Aorta (tissue), 5 donors: Measurements from ENCODE around the gene RAI1. TPM values are rescaled to one million over a fixed set of nuclear protein-coding genes. Genes with fewer than 3 reads are reported as not detected.

Source experiments
- ATAC-seq: fragments of 200-7000 bp; cut with Tn5 transposase; one replicate; pipeline ENCODE4 v1.9.1; 2022; ENCODE audit warnings: moderate library complexity; ENCODE audit not compliant: low FRiP score
- DNase-seq, 2 donors: peaks; one replicate each; pipeline ENCODE4 v3.0.0-alpha.2; 2020
- H3K27ac ChIP-seq, 2 donors: one replicate each; pipeline ENCODE4 v1.5.1; 2013; ENCODE audit warnings: low read length in 2 of 2, mild to moderate bottlenecking in 2 of 2, moderate library complexity in 2 of 2, control low read depth in 1 of 2, inconsistent platforms in 1 of 2, low read depth in 1 of 2
- H3K27me3 ChIP-seq, 2 donors: one replicate each; pipeline ENCODE4 v1.6.1; 2013; ENCODE audit warnings: control low read depth in 1 of 2, low read length in 1 of 2, mild to moderate bottlenecking in 1 of 2, moderate library complexity in 1 of 2; ENCODE audit not compliant: insufficient read depth in 2 of 2, control insufficient read depth in 1 of 2
- H3K36me3 ChIP-seq, 2 donors: one replicate each; pipeline ENCODE4 v1.6.1; 2013; ENCODE audit warnings: control low read depth in 1 of 2, low read length in 1 of 2, mild to moderate bottlenecking in 1 of 2; ENCODE audit not compliant: insufficient read depth in 2 of 2, control insufficient read depth in 1 of 2
- H3K4me1 ChIP-seq, 2 donors: one replicate each; pipeline ENCODE4 v1.6.1; 2013; ENCODE audit warnings: low read length in 2 of 2, control low read depth in 1 of 2, mild to moderate bottlenecking in 1 of 2, moderate library complexity in 1 of 2; ENCODE audit not compliant: insufficient read depth in 2 of 2, control insufficient read depth in 1 of 2
- H3K4me3 ChIP-seq, 2 donors: one replicate each; pipeline ENCODE4 v1.5.1; 2013; ENCODE audit warnings: low read length in 2 of 2, control low read depth in 1 of 2, mild to moderate bottlenecking in 1 of 2
- H3K9me3 ChIP-seq: one replicate; pipeline ENCODE4 v1.6.1; 2013; ENCODE audit warnings: mild to moderate bottlenecking, low read length; ENCODE audit not compliant: control insufficient read depth
- WGBS, 2 donors: extraction: QIAGEN DNeasy Blood & Tissue Kit; methylation state at CpG; one replicate each; pipeline ENCODE4 v1.1.7; 2013; 5-methylcytosine and 5-hydroxymethylcytosine counted together
- intact Hi-C, 2 donors: fragments of 100-400 bp; cut with DNase I; formaldehyde crosslinking; loops; one replicate each; pipeline versions ENCODE4 v1.14.2 to v1.15.0; 2022
- polyA plus RNA-seq, 2 donors: library from polyadenylated mRNA; stranded (reverse); fragments of 200-250 nt; gene quantifications; one replicate each; pipeline ENCODE4 v1.2.3, GENCODE V29; 2013
- total RNA-seq, 2 donors: library from RNA; stranded (reverse); fragmentation: NEBNext Ultra II Directional; extraction: Animal tissue kit (Norgen Biotek cat#: 25700); gene quantifications; one replicate each; pipeline ENCODE4 v1.2.1, GENCODE V29; 2021
- donor health status: healthy with polysubstance abuse.
- donor health status: Bipolar disorder and iron deficiency.
- donor health status: DM: no; HTN: no; CAD: no.
- donor health status: DM: no; HTN: no; CAD: no.
- donor health status: DM: yes; HTN: yes; CAD: no.

RAI1 gene
- total and polyA plus RNA-seq, 4 donors = 2.0 to 35.8 (median 15.4) TPM

DNA sequence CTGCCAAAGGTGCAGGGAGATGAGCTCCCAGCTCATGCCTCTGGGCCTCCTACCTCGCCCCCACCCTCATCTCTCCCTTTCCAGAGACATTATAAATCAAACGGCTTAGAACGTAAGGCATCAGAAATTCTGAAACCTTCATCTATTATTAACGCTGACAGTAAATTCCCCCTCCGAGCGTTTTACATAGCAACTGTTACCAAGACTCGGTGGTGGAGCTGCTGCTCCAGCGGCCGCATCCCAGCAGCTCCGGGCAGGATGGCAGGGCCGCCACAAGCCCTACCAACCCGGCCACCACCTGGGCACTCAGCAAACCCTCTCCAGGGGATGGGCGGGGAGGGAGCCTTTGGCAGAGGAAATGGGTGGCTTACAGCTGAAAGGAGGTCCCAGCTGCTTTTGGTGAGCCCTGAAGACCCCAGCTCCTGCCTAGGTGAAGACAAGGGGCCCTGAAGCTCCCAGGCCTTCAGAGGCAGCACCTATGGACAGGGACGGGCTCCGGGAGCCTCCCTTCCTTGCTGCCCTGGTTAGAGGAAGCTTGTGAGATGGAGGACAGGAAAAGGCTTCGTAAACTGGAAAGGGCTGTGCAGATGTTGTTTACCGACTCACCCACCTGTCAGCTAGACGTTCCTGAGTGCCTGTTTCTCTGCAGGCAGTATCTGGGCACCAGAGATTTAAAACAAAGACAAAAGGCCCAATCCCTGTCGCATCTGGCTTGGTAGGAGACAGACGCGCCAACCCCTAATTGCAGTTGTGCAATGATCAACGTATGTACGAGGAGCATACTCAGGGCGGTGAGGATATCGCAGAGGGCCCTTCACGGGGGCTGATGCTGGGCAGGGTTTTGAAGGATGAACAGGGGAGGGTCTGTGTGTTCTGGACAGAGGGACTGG, 76.9 kb downstream of the RAI1 start:
- H3K4me3 ChIP-seq = no peak overlapping the region
- ATAC-seq = no peak
- no peak for DNase-seq
- WGBS, 2 donors = 84 to 88% methylated on average over 26 of the region's 26 CpGs
- intact Hi-C loops = no loop called here
- no peaks in the 10 kb centered on the region for H3K4me1 ChIP-seq
- H3K27me3 ChIP-seq = no peaks in the 10 kb centered on the region
- H3K36me3 ChIP-seq = no peaks in the 10 kb centered on the region
- H3K27ac ChIP-seq = no peak overlapping the region
- no peaks in the 10 kb centered on the region for H3K9me3 ChIP-seq

DNA sequence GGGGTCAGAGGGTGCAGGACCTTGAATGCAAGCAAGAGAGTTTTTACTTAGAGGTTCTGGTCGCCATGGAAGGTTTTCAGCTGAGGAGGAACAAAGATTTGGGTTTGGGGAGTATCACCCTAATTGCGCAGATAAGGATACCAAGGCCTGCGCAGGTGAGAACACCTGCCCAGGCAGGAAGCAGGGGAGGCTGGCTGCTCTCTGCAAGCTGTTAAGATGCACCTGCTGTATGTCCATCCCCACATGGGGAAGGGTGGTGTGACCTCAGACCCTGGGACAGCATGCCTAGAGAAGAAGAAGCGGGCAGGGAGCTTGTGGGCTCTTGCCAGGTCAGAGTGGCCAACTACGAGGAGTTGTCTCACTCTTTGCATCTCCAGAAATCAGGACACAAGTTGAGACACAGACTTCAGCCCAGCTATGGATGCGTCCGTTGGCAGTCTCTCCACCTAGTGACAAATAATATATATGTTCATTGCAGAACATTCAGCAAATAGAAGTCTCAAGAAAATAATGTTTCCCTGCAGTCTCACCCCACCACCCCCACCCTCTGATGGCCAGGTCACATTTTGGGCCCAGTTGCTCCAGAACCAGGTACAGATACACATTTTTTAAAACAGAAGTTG, 77.8 kb downstream of the RAI1 start:
- Histone ChIP-seq H3K4me3 (no peak overlapping the region), H3K4me1 (no peaks in the 10 kb centered on the region), H3K36me3 (no peaks in the 10 kb centered on the region), H3K27me3 (no peaks in the 10 kb centered on the region), H3K9me3 (no peaks in the 10 kb centered on the region), H3K27ac (no peak overlapping the region)
- ATAC-seq (no peak), DNase-seq (no peak)
- 88 to 89% methylated on average over 7 of the region's 7 CpGs for WGBS, 2 donors
- intact Hi-C loops = no loop called here

DNA sequence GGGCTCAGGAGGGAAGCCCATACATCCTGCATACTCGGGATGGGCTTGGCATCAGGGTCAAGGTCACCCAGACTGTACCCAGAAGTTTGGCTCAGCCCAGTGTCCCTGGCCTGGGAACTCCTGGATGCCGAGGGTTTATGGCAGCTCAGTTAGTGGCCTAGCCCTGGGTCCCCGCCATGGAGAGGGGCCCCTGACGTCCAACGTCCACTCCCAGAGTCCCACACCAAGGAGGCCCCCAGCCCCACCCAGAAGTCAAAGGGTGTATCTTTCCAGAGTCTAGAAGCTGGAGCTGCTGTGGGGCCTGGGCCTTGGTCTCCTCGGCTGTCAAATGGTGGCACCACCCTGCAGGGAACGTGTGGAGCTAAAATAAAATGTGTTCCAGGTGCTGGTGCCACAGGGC, 79.1 kb downstream of the RAI1 start:
- Histone ChIP-seq H3K4me3 (no peak overlapping the region), H3K9me3 (no peaks in the 10 kb centered on the region), H3K27me3 (no peaks in the 10 kb centered on the region), H3K4me1 (no peaks in the 10 kb centered on the region), H3K27ac (no peak overlapping the region), H3K36me3 (no peaks in the 10 kb centered on the region)
- ATAC-seq (no peak), DNase-seq (no peak)
- 78 to 82% methylated on average over 7 of the region's 7 CpGs for WGBS, 2 donors
- intact Hi-C loops = no loop called here

DNA sequence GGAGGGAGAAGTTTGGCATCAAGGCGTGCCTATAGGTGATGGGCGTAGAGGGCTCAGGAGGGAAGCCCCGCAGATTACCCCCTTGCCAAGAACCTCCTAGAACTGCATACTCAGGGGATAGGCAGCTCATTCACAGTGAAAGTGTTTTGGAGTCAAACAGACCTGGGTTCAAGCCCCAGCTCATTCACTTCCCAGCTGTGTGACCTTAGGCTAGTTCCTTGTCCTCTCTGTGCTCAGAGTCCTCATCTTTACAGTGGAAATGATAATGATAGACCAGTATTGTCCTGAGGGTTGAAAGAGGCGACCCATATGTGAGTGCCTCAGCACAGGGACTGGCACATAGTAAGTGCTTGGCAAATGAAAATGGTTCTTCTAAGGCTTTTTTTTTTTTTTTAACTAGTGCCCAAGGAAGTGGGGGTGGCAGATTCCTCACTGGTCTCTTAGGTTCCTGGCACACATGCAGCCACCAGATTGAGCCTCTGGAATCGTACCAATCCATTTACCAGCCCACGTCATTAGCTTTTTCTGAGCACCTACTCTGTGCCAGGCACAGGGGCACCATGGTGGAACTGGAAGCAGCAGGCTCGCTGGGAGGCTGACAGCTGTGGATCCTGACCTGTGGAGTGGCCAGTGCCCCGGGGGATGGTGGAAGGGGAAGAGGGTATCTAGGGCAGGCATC, 79.8 kb downstream of the RAI1 start:
- Histone ChIP-seq H3K9me3 (no peaks in the 10 kb centered on the region), H3K4me3 (no peak overlapping the region), H3K27me3 (no peaks in the 10 kb centered on the region), H3K36me3 (no peaks in the 10 kb centered on the region), H3K27ac (no peak overlapping the region), H3K4me1 (no peaks in the 10 kb centered on the region)
- DNase-seq (no peak), ATAC-seq (no peak)
- WGBS, 2 donors = 81 to 85% methylated on average over 8 of the region's 8 CpGs
- intact Hi-C loops = no loop called here

DNA sequence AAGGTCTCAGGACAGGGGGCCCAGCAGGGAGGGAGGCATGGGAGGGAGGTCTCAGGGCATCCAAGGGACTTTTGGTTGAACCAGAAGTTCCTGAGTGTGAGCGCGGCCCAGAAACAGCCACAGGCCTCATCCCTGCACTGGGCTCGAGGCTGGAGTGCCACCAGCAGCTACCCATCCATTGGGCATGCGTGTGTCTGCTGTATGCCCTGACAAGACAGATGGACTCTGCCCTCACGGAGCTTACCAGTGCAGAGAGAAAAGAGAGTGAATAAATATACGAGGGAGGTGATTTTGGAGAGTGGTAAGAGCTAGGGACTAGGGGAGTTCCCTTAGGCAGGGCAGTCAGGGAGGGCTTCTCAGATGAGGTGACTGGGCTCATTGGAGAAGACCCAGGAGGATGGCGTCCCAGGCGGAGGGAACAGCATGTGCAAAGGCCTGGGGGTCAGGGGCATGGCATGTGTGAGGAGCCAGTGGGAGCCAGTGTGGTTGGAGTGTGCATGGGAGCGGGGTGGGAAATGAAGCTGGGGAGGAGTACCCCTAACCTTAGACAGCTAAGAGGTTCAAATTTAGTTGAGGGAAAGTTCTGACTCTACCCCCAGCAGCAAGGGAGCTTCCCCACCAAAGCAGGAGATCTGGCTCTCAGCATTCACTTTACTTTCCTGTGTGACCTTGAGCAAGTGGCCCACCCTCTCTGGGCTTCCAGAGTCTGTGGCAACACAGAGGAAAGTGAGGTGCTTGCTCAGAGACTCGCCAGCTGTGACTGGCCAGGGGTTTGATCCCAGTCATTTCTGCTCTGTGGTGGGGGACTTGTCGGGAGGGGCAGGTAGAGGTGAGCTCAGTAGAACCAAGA, 80.9 kb downstream of the RAI1 start:
- 92 to 94% methylated on average over 11 of the region's 11 CpGs for WGBS, 2 donors
- ATAC-seq = no peak
- Histone ChIP-seq H3K9me3 (no peaks in the 10 kb centered on the region), H3K27me3 (no peaks in the 10 kb centered on the region), H3K4me1 (no peaks in the 10 kb centered on the region), H3K27ac (no peak overlapping the region), H3K4me3 (no peak overlapping the region), H3K36me3 (no peaks in the 10 kb centered on the region)
- DNase-seq = no peak
- intact Hi-C loops = no loop called here

DNA sequence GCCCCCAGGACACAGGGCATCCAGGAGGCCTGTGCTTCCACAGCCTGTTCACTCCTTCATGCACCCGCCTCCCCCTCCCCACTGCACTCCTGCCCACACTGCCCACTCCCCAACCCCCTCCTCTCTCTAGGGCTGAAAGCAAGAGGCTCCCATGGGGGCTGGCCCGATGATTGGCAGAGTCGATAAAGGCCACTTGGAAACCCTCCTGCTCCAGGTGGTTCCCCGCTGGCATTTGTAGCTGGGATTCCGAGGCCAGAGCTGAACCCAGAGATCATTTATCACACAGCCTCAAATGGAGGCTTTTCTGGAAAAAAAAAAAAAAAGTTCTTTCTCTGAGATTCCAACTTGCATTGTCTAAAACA, 81.5 kb downstream of the RAI1 start:
- H3K4me3 ChIP-seq = no peak overlapping the region
- DNase-seq = no peak
- no peak for ATAC-seq
- no peaks in the 10 kb centered on the region for H3K27me3 ChIP-seq
- no peaks in the 10 kb centered on the region for H3K9me3 ChIP-seq
- intact Hi-C loops = no loop called here
- no peak overlapping the region for H3K27ac ChIP-seq
- WGBS, 2 donors = 52 to 63% methylated on average over 5 of the region's 5 CpGs
- no peaks in the 10 kb centered on the region for H3K36me3 ChIP-seq
- H3K4me1 ChIP-seq = no peaks in the 10 kb centered on the region

DNA sequence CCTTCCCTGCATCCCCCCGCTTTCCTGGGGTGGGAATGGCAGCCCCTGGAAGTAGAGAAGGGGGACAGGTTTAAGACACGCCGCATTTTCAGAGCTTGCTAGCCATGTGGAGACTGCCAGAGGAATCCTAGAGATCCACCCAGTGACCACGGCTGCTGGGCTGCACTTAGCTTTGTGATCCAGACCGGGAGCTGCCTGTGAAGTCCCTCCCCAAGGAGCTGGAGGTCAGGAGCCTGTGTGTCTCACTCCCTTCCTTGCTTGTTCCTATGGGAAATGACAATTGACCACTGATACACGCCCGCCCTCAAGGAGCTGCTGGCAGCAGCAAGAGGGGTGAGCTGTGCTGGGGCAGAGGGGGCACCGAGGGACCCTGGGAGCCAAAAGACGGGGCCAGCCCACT, 81.9 kb downstream of the RAI1 start:
- ATAC-seq = no peak
- H3K4me1 ChIP-seq = no peaks in the 10 kb centered on the region

DNA sequence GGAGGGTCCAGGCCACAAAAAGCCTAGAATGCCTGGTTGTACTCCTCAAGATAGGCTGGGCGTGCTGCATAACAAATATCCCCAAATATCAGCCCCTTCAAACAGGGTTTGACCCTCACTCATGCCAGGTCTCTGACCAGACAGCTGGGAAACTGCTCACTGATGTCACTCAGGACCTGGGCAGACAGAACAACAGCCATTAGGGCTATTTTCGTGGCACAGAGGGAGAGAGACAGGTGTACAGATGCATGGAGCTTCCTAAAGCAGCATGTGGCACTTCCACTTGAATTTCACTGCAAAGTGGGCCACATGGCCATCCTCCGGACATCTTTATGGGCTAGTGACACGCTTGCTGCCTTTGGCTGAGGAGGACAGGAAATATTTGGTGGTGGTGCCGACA, 82.5 kb downstream of the RAI1 start:
- 93 to 97% methylated on average over 5 of the region's 5 CpGs for WGBS, 2 donors
- no peaks in the 10 kb centered on the region for H3K4me1 ChIP-seq
- no peak overlapping the region for H3K27ac ChIP-seq

More for the DNA sequence above, 81.9 kb downstream of the RAI1 start:
- Histone ChIP-seq H3K27me3 (no peaks in the 10 kb centered on the region), H3K27ac (no peak overlapping the region), H3K36me3 (no peaks in the 10 kb centered on the region), H3K9me3 (no peaks in the 10 kb centered on the region), H3K4me3 (no peak overlapping the region)
- WGBS, 2 donors = 90% methylated on average over 9 of the region's 9 CpGs
- DNase-seq = no peak
- intact Hi-C loops = no loop called here

More for the DNA sequence above, 82.5 kb downstream of the RAI1 start:
- H3K27me3 ChIP-seq = no peaks in the 10 kb centered on the region
- H3K9me3 ChIP-seq = no peaks in the 10 kb centered on the region
- intact Hi-C loops = no loop called here
- DNase-seq = no peak
- no peak overlapping the region for H3K4me3 ChIP-seq
- H3K36me3 ChIP-seq = no peaks in the 10 kb centered on the region
- no peak for ATAC-seq
